GM18520 (cell line): ENCODE measurements around the gene ARCN1.
"Not testable (repeated sequence)": the region's sequence is repeated elsewhere in the genome, so short reads cannot be mapped to it uniquely, and the experiment has no call there.

Experiments
- ATAC-seq: cut with Tn5 transposase; IDR thresholded peaks from one replicate; pipeline ENCODE4 v1.9.1; 2021; ENCODE audit not compliant: unreplicated experiment

The ARCN1 gene

GRCh38 chr11:118544010-118544646 lies 28.1 kb upstream of the ARCN1 start:
- ATAC-seq: no peak

GRCh38 chr11:118544647-118545010 lies 27.6 kb upstream of the ARCN1 start:
- ATAC-seq: no peak

GRCh38 chr11:118545533-118545932 lies 26.7 kb upstream of the ARCN1 start:
- no peak for ATAC-seq

DNA sequence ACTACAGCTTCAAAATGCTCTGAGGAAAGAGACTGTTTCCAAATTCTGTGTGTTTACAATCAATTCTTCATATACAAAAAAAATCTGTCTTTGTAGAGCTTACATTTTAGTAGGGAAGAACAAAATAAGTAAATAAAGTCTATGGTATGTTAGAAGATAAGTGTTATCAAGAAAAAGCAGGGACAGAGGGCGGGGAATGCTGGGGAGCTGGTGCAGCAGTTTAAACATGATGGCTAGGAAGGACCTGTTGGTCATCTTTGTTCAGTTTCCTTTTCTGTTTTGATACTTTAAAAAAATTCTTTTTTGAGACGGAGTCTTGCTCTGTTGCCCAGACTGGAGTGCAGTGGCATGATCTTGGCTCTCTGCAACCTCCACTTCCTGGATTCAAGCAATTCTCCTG lies 25.1 kb upstream of the ARCN1 start:
- ATAC-seq: no peak

GRCh38 chr11:118552341-118552740 lies 19.9 kb upstream of the ARCN1 start:
- no peak for ATAC-seq

DNA sequence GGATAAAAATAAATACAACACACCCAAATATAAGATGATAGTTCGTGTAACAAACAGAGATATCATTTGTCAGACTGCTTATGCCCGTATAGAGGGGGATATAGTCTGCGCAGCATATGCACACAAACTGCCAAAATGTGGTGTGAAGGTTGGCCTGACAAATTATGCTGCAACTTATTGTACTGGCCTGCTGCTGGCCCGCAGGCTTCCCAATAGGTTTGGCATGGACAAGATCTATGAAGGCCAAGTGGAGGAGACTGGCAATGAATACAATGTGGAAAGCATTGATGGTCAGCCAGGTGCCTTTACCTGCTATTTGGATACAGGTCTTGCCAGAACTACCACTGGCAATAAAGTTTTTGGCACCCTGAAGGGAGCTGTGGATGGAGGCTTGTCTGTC lies 11.4 kb upstream of the ARCN1 start:
- ATAC-seq: no peak

- no peak for ATAC-seq
These were observed 7.2 kb upstream of the ARCN1 start for GRCh38 chr11:118565051-118565450.

GRCh38 chr11:118569670-118570069 lies 2.5 kb upstream of the ARCN1 start:
- ATAC-seq: no peak

DNA sequence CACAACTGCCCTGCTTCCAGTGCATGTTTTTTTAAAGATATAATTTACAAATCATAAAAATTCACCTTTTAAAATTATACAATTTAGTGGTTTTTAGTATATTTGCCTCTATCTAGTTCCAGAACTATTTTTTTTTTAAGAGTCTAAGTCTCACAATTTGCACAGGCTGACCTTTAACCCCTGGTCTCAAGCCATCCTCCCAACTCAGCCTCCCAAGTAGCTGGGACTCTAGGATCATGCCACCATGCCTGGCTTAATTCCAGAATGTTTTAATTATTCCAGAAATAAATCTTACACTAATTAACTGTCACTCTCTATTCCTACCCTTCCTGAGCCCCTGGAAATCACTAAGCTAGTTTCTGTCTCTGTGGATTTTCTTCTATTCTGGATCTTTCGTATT lies 1.4 kb upstream of the ARCN1 start:
- ATAC-seq: no peak

DNA sequence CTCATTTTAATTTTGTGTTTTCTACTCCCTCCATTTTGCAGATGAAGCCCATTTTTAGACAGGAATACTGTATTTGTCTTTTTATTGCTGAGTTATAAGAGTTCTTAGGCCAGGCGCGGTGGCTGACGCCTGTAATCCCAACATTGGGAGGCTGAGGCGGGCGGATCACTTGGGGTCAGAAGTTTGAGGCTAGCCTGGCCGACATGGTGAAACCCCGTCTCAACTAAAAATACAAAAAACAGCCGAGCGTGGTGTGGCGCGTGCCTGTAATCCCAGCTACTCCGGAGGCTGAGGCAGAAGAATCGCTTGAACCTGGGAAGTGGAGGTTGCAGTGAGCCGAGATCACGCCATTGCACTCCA lies 528 bp upstream of the ARCN1 start:
- not testable (repeated sequence) for ATAC-seq

- no peak for ATAC-seq
These were observed 857 bp downstream of the ARCN1 start for GRCh38 chr11:118572981-118573550.

- ATAC-seq: no peak
These were observed 2.4 kb downstream of the ARCN1 start for GRCh38 chr11:118574636-118575035.

DNA sequence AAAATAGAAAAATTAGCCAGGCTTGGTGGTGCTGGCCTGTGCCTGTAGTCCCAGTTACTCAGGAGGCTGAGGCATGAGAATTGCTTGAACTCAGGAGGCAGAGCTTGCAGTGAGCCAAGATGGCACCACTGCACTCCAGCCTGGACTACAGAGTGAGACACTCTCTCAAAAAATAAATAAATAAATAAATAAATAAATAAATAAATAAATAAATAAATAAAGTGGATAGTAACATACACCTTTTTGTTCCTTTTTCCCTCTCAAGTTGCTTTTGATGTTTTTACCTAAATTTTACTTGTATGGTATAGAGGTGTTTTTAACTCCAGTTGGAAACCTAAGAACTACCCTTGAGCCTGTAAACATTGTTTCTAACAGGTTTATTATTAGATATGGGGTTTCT lies 5.8 kb downstream of the ARCN1 start:
- ATAC-seq: not testable (repeated sequence)

DNA sequence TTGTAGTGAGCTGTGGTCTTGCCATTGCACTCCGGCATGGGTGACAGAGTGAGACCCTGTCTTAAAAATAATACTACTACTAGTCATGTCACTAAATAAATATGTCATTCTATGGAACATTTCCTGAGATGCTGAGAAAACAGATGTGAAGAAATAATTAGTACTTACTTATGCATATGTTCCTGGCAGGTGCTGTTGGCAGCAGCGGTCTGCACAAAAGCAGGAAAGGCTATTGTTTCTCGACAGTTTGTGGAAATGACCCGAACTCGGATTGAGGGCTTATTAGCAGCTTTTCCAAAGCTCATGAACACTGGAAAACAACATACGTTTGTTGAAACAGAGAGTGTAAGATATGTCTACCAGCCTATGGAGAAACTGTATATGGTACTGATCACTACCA lies 8.8 kb downstream of the ARCN1 start:
- ATAC-seq: no peak

- no peak for ATAC-seq
These were observed 15.7 kb downstream of the ARCN1 start for GRCh38 chr11:118587952-118588351.

GRCh38 chr11:118592616-118593367 lies 20.6 kb downstream of the ARCN1 start:
- ATAC-seq: no peak

DNA sequence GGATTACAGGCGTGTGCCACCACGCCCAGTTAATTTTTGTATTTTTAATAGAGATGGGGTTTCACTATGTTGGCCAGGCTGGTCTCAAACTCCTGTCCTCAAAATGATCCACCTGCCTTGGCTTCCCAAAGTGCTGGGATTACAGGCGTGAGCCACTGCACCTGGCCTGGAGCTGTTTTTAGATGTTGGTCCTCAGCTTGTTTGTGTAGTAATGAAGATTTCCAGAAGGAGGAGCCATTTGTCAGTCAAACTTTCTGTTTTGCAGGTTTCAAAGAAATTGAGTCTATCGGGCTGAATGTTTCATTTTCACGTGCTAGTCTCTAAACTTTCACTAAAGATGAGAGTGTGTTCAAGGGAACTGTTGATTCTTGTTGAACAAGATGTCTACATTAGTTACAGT lies 22.8 kb downstream of the ARCN1 start:
- ATAC-seq: not testable (repeated sequence)

DNA sequence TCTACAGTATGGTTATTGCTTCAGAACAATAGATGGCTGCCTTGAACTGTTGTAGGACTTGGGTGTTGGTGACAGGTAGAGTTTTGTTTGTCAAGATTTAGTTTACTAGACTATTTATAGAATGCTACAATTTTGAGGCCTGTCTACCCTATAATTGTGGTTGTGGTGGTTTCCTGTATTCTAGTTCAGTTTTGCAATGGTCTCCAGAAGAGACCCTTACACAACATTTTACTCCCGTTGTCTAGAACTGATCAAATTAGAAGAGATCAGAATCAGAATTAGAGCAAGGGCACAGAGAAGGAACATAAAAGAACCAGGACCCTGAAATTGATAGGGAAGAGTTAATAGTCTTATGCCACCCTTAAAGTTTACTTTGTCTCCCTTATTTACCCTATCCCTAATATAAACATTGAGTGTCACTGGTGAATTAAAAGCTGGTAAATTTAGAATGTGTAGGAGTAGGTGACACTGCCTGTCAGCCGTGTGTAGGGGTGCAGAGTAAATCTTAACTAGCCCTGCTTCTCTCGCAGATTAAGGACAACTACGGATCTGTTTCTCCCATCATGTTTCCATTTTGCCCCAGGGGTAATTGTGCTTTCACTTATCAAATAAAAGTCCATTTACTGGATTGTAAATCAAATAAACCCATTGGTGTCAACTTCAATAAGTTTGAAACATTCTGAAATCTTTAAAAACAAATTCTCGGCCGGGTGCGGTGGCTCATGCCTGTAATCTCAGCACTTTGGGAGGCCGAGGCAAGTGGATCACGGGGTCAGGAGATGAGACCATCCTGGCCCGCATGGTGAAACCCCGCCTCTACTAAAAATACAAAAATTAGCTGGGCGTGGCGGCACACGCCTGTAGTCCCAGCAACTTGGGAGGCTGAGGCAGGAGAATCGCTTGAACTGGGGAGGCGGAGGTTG lies 24.3 kb downstream of the ARCN1 start:
- no peak for ATAC-seq

DNA sequence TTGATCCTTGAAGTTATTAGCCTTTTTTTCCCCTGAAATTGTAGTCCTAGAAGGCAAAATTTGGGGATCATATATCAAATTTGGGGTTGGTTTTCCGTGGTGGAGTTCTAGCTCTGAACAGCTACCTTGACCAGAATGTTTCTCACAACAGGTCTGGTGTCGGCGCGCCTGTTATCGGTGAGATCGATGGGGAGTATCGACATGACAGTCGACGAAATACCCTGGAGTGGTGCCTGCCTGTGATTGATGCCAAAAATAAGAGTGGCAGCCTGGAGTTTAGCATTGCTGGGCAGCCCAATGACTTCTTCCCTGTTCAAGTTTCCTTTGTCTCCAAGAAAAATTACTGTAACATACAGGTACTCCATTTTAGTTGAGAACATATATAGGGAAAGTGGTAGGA lies 25.3 kb downstream of the ARCN1 start:
- no peak for ATAC-seq

GRCh38 chr11:118602331-118602730 lies 30.1 kb downstream of the ARCN1 start:
- ATAC-seq: no peak

GRCh38 chr11:118603709-118604108 lies 31.5 kb downstream of the ARCN1 start:
- not testable (repeated sequence) for ATAC-seq
